Ectodermal cell (in vitro differentiated cells): ENCODE results near the gene GLT8D2.

Experiments used
- H3K27ac ChIP-seq: 2 replicates; pipeline ENCODE4 v1.7.0; 2013; ENCODE audit warnings: mild to moderate bottlenecking, low read depth, low read length; ENCODE audit not compliant: insufficient read depth, poor library complexity, severe bottlenecking
- H3K27me3 ChIP-seq: 2 replicates; pipeline ENCODE4 v1.7.0; 2013; ENCODE audit warnings: mild to moderate bottlenecking, low read length; ENCODE audit not compliant: insufficient read depth, control insufficient read depth, poor library complexity, severe bottlenecking
- H3K36me3 ChIP-seq: one replicate; pipeline ENCODE4 v1.7.0; 2013; ENCODE audit warnings: low read length; ENCODE audit not compliant: control insufficient read depth, insufficient read depth
- H3K4me1 ChIP-seq: one replicate; pipeline ENCODE4 v1.7.0; 2013; ENCODE audit warnings: low read length; ENCODE audit not compliant: control insufficient read depth, insufficient read depth
- H3K4me3 ChIP-seq: 2 replicates; pipeline ENCODE4 v1.7.0; 2013; ENCODE audit warnings: low read depth, low read length, control low read depth; ENCODE audit not compliant: insufficient read depth
- H3K9me3 ChIP-seq: 2 replicates; pipeline ENCODE4 v1.7.0; 2013; ENCODE audit warnings: mild to moderate bottlenecking, low read length, moderate library complexity; ENCODE audit not compliant: control insufficient read depth
- WGBS, 2 experiments: methylation state at CpG; one replicate each; pipeline ENCODE4 v1.1.7; 2013; ENCODE audit warnings: missing lambda C conversion rate in 2 of 2; 5-methylcytosine and 5-hydroxymethylcytosine counted together

The GLT8D2 gene

DNA sequence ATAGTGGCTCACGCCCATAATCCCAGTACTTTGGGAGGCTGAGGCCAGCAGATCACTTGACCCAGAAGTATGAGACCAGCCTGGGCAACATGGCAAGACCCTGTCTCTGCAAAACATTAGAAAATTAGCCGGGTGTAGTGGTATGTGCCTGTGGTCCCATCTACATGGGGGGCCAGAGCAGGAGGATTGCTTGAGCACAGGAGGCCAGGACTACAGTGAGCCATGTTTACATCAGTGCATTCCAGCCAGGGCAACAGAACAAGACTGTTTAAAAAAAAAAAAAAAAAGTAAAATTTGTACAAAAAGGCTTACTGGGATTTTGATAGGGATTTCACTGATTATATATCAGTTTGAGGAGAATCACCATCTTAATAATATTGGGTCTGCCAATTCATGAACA lies 22.1 kb upstream of the GLT8D2 start:
- 92 to 93% methylated on average over 2 of the region's 2 CpGs for whole genome bisulfite sequencing, 2 experiments
- no peaks in the 10 kb centered on the region for H3K9me3 ChIP-seq

DNA sequence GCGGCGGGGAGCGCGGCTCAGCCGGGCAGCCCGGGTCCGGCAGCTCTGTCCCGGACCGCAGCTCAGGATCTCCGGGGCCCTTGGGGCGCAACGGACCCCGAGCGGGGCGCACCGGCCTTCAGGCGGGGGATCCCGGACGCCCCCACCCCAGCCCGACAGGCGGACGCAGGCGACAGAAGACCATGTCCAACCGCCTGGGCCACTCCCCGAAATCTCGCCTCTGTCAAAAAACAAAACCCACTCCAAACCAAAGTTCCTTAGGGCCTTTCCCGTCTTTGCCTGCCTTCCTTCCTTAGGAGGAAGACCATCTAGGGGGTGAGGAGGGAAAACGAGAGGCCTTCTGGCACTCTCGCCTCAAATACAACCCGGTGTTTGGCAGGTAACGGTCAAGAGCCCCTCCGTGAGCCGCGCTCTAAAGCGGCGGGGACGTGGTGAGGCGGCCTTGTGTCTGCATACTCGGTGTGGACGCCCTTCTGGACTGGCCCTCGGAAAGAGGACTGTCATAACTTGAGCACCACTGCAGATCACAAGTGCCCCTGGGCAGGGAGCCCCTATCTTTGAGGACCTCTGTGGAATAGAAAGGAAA lies 14.9 kb upstream of the GLT8D2 start:
- WGBS, 2 experiments: 3% methylated on average over 41 of the region's 41 CpGs
- H3K27ac ChIP-seq: no peak overlapping the region
- peak overlapping the region; percentile 88 for H3K4me3 ChIP-seq
- no peaks in the 10 kb centered on the region for H3K36me3 ChIP-seq
- H3K4me1 ChIP-seq: peaks cover 6% of the 10 kb centered on the region
- H3K27me3 ChIP-seq: peaks cover 19% of the 10 kb centered on the region
- no peaks in the 10 kb centered on the region for H3K9me3 ChIP-seq

More for the DNA sequence above, 22.1 kb upstream of the GLT8D2 start:
- Histone ChIP-seq H3K36me3 (no peaks in the 10 kb centered on the region), H3K4me1 (no peaks in the 10 kb centered on the region), H3K4me3 (no peak overlapping the region), H3K27me3 (no peaks in the 10 kb centered on the region), H3K27ac (no peak overlapping the region)

DNA sequence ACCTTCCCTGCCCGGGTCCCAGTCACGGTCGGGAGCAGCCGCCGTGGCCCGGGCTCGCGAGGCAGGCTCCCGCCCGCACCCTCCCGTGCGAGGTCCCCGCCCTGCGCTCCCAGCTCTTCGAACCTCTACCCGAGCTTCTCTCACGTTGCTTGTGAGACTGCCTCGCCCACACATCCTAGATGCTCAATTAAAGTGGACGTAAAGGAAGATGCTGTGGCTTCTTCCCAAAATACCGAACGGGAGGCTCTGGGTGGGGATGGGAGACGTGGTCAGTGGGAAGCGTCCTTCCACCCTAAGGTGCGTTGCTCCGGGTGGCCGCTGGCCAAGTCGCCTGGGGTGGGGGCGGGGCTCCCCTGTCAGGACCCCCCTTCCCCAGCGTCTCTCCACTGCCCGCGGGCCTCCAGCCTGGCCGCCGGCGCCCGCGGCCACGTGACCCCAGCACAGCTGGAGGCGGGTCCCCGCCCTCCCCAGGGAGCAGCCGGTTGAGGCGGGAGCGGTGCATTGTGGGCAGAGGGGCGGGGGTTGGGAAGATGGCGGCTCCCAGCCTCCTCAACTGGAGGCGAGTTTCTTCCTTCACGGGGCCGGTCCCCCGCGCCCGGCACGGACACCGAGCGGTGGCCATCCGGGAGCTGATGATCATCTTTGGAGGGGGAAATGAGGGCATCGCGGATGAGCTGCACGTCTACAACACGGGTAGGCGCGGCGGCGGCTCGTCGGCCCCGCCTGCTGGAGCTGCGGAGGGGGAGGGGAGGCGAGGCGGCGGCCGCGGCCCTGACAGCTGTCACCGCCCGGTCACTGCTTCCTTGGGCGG lies 14.2 kb upstream of the GLT8D2 start, which contains the start of gene HCFC2:
Gene HCFC2 (plus strand): TSS at position 501 of the 811 bp plus-strand sequence. CDS start 30 bp downstream, at position 531.
- peaks cover 6% of the 10 kb centered on the region for H3K4me1 ChIP-seq
- peaks cover 19% of the 10 kb centered on the region for H3K27me3 ChIP-seq
- no peaks in the 10 kb centered on the region for H3K9me3 ChIP-seq
- WGBS, 2 experiments: 0% methylated on average over 74 of the region's 74 CpGs
- H3K27ac ChIP-seq: no peak within 1 kb of the TSS
- peak within 1 kb of the TSS; percentile 88 for H3K4me3 ChIP-seq
- H3K36me3 ChIP-seq: no peaks in the 10 kb centered on the region

DNA sequence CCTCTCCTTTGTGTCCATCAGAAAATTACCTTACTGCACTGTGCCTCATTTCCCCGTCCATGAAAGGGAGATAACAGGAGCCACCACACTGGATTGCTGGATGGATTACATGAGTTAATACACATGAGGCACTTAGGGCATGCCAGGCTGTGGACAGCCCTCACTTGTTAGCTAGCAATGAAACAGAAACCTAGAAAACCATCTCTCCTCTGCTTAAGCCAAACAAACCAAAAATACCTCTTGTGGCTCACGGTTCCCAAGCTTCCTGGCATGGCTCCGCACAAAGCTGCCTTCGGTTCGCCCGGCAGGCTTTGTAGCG lies 13.7 kb upstream of the GLT8D2 start:
- no peaks in the 10 kb centered on the region for H3K9me3 ChIP-seq
- peaks cover 19% of the 10 kb centered on the region for H3K27me3 ChIP-seq
- WGBS, 2 experiments: 3 to 9% methylated on average over 7 of the region's 7 CpGs
- H3K4me1 ChIP-seq: peaks cover 6% of the 10 kb centered on the region
- no peak overlapping the region for H3K27ac ChIP-seq
- no peaks in the 10 kb centered on the region for H3K36me3 ChIP-seq
- peak overlapping the region; percentile 88 for H3K4me3 ChIP-seq

DNA sequence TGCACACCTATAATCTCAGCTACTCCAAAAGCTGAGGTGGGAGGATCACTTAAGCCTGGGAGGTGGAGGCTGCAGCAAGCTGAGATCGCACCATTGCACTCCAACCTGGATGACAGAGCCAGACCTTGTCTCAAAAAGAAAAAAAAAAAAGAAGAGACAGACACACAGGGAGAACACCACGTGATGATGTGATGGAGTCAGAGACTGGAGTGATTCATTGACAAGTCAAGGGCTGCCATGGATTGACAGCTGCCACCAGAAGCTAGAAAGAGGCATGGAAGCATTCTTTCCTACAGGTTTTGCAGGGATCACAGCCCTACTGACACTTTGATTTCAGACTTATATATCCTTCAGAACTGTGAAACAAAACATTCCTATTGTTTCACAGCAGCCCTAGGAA lies 10.8 kb upstream of the GLT8D2 start:
- Histone ChIP-seq H3K4me3 (no peak overlapping the region), H3K4me1 (peaks cover 6% of the 10 kb centered on the region), H3K36me3 (no peaks in the 10 kb centered on the region), H3K9me3 (no peaks in the 10 kb centered on the region), H3K27me3 (peaks cover 16% of the 10 kb centered on the region), H3K27ac (no peak overlapping the region)
- 55 to 58% methylated on average over 2 of the region's 2 CpGs for WGBS, 2 experiments

DNA sequence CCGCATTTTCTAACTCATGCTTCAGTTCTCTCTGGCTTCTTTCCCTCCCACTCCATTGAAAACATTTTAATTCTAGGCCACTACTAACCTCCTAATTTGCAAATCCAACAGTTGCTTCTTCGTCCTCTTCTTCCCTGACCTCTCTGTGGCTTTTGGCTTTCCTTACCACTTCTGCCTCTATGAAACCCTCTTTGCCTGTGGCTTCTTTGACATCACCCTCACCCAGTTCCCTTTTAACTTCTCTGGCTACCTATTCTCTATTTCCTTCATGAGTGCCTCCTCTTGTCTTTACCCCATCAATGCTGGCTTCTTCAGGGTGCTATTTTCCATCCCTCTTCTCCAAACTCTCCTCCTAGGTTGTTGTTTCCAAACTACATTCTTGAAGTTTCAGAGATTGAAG lies 10.0 kb upstream of the GLT8D2 start:
- Histone ChIP-seq H3K27me3 (peaks cover 8% of the 10 kb centered on the region), H3K4me3 (no peak overlapping the region), H3K9me3 (no peaks in the 10 kb centered on the region), H3K4me1 (no peaks in the 10 kb centered on the region), H3K36me3 (no peaks in the 10 kb centered on the region), H3K27ac (no peak overlapping the region)
- 81 to 87% methylated on average over 2 of the region's 2 CpGs for WGBS, 2 experiments

DNA sequence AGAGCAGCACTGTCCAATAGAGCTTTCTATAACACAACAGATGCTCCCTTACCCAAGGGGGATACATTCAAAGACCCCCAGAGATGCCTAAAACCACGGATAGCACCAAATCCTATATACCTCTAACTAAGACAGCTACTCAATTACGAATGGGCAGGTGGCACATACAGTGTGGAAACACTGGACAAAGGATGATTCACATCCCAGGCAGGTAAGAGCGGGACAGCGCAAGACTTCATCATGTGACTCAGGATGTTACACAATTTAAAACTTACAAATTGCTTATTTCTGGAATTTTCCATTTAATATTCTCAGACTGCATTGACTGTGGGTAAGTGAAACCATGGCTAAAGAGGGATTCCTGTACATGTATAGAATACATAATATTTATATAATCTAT lies 8.8 kb upstream of the GLT8D2 start:
- WGBS, 2 experiments: 85 to 90% methylated on average over 4 of the region's 4 CpGs
- no peaks in the 10 kb centered on the region for H3K9me3 ChIP-seq
- H3K27me3 ChIP-seq: peaks cover 5% of the 10 kb centered on the region
- no peak overlapping the region for H3K4me3 ChIP-seq
- no peaks in the 10 kb centered on the region for H3K4me1 ChIP-seq
- no peak overlapping the region for H3K27ac ChIP-seq
- no peaks in the 10 kb centered on the region for H3K36me3 ChIP-seq

DNA sequence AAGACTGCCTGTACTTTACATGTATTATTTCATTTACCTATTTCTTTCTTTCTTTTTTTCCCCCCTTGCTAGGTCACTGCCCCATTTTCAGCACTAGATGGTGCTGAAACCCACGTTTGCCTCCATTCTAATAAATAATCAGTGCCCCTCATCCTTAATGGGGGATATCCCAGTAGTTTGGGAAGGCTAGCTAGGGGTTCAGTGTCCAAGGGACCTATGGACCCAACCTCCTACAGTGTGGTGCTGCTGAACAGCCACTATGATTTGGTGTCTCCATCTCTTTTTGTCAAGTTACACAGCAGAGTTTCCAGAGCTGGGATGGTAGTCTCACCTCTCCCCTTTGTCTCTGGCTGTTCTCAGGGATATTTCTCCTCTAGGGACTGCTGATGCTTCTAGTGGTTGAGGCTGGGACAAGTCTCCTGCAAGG lies 7.8 kb upstream of the GLT8D2 start:
- no peak overlapping the region for H3K4me3 ChIP-seq
- H3K4me1 ChIP-seq: no peaks in the 10 kb centered on the region
- no peaks in the 10 kb centered on the region for H3K27me3 ChIP-seq
- 0% methylated on average over 1 of the region's 1 CpG for WGBS, 2 experiments
- H3K27ac ChIP-seq: no peak overlapping the region
- H3K9me3 ChIP-seq: no peaks in the 10 kb centered on the region
- H3K36me3 ChIP-seq: no peaks in the 10 kb centered on the region

DNA sequence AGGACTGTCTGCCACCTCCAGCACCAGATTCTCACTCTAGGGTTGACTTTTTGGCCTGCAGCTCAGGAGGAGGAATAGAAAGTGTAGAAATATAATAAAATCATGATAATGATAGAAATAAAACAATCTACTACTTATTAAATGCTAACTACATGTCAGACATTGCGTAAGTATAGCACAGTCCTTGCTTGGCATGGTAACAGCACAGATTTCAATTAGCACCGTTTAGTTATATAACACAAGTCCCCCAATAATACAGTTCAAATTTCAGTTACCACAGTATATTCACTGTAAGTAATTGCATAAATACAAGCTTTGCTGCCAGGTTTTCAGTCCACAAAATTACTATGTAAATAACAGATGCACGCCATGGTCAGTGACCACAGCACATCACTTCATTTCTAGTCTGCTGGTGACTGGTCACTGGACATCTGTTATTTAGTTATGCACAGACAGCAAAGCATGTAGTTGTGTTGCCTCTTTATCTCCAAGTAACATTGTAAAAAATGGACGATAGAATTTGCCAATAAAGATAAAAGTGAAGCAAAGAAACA lies 6.5 kb upstream of the GLT8D2 start:
- H3K27me3 ChIP-seq: no peaks in the 10 kb centered on the region
- H3K27ac ChIP-seq: no peak overlapping the region
- no peak overlapping the region for H3K4me3 ChIP-seq
- H3K9me3 ChIP-seq: no peaks in the 10 kb centered on the region
- no peaks in the 10 kb centered on the region for H3K4me1 ChIP-seq
- 92% methylated on average over 4 of the region's 4 CpGs for WGBS, 2 experiments
- no peaks in the 10 kb centered on the region for H3K36me3 ChIP-seq

DNA sequence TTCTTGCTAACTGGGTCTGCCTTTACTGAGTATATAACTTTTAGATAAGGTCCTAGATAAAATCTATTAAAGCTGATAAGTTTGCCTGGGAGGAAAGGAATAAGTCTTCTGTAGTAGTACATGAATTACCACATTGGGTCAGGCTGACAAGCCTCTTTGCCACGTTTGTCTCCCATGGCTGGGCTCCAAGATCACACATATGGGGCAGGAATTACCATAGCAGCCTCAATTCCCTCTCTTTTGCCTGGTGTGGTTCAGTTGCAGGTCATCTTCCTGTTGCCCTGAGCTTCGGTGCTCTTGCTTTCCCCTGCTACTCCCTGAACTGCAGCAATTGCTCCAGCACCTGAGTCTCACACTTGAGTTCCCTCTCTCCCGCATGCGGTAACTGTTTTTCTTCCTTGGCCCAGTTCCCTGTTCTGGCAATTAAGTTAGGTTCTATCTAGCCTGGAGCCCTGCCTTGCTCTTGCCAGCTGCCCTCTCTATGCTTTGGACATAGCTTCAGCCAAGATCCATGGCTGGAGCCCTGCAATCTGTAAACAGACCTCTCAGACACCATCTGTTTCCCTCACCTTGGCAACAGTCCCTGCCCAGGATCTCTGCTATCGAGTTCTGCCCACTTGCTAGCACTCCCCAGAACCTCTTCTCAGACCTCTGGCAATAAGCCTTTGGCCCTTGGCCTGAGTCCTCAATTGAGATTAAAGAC lies 5.8 kb upstream of the GLT8D2 start:
- Histone ChIP-seq H3K9me3 (no peaks in the 10 kb centered on the region), H3K27ac (no peak overlapping the region), H3K36me3 (no peaks in the 10 kb centered on the region), H3K4me1 (no peaks in the 10 kb centered on the region), H3K27me3 (peaks cover 2% of the 10 kb centered on the region), H3K4me3 (no peak overlapping the region)
- 84 to 85% methylated on average over 5 of the region's 5 CpGs for WGBS, 2 experiments
